Pancreas (tissue), 10 donors: ENCODE measurements around the gene RND3. TPM values are rescaled to one million over a fixed set of nuclear protein-coding genes. Genes with fewer than 3 reads are reported as not detected.

Experiments used
- ATAC-seq, 4 donors: fragments of 200-7000 bp; cut with Tn5 transposase; one replicate each; pipeline versions ENCODE4 v1.8.0 to v1.9.1; 2020; ENCODE audit warnings: mild to moderate bottlenecking in 4 of 4, moderate library complexity in 4 of 4
- DNase-seq, 6 donors: peaks; one replicate each; pipeline ENCODE4 v3.0.0-alpha.2; 2020
- FAIRE-seq: peaks from 2 replicates; lab custom pipeline; 2012; peaks lifted over from hg19 to GRCh38; lab: Jason Lieb, UNC
- H3K27ac ChIP-seq, 4 donors: fragments of 200-600 bp; sonication (generic); 1 replicate in 3 of 4; 2 replicates in 1 of 4; pipeline versions ENCODE4 v1.5.0 to v1.8.0; 2020
- H3K27me3 ChIP-seq, 4 donors: fragments of 200-600 bp; one replicate each; pipeline ENCODE4 v1.8.0; 2021
- H3K36me3 ChIP-seq, 3 donors: fragments of 200-600 bp; sonication (generic) in 1 of 3; one replicate each; pipeline versions ENCODE4 v1.5.0 to v1.8.0; 2020 to 2021
- H3K4me1 ChIP-seq, 3 donors: fragments of 200-600 bp; one replicate each; pipeline ENCODE4 v1.8.0; 2021
- H3K4me3 ChIP-seq, 4 donors: fragments of 200-600 bp; sonication (generic) in 2 of 4; one replicate each; pipeline versions ENCODE4 v1.5.0 to v1.8.0; 2020 to 2021
- H3K9me3 ChIP-seq, 4 donors: fragments of 200-600 bp; one replicate each; pipeline ENCODE4 v1.8.0; 2021
- CTCF ChIP-seq, 4 donors: fragments of 200-600 bp; sonication (generic) in 3 of 4; IDR thresholded peaks; one replicate each; pipeline versions ENCODE4 v1.5.0 to v1.8.0; 2021; ENCODE audit warnings: antibody characterized with exemption in 4 of 4
- WGBS, 2 donors: extraction: QIAGEN DNeasy Blood & Tissue Kit; methylation state at CpG; one replicate each; pipeline ENCODE4 v1.1.7; 2013; 5-methylcytosine and 5-hydroxymethylcytosine counted together
- intact Hi-C, 3 donors: fragments of 100-400 bp; cut with DNase I; formaldehyde crosslinking; loops; one replicate each; pipeline versions ENCODE4 v1.11.1 to v1.14.2; 2022
- polyA plus RNA-seq, 2 donors: library from polyadenylated mRNA; stranded (reverse); fragments of 200-250 nt; gene quantifications; one replicate each; pipeline ENCODE4 v1.2.3, GENCODE V29; 2013
- total RNA-seq, 6 donors: library from RNA; stranded (reverse); fragmentation: NEBNext Ultra II Directional in 4 of 6; extraction: Animal tissue kit (Norgen Biotek cat#: 25700) in 4 of 6; gene quantifications; one replicate each; pipeline versions ENCODE4 v1.2.1 to v1.2.4, GENCODE V29; 2021 to 2023
- donor health status: healthy with polysubstance abuse.
- donor health status: DM: no; HTN: no; CAD: no; lungs with moderate emphysema.
- donor health status: DM: no; HTN: no; CAD: no.
- donor health status: control.
- donor health status: control.
- donor health status: Bipolar disorder and iron deficiency.
- donor health status: DM: yes; HTN: yes; CAD: no.
- donor health status: DM: no; HTN: no; CAD: no.
- donor health status: DM: no; HTN: no; CAD: no.
- donor health status: DM: yes; HTN: yes; CAD: no.

The RND3 gene
- total and polyA plus RNA-seq, 8 donors, result 3.9 to 9.8 (median 4.7) TPM

DNA sequence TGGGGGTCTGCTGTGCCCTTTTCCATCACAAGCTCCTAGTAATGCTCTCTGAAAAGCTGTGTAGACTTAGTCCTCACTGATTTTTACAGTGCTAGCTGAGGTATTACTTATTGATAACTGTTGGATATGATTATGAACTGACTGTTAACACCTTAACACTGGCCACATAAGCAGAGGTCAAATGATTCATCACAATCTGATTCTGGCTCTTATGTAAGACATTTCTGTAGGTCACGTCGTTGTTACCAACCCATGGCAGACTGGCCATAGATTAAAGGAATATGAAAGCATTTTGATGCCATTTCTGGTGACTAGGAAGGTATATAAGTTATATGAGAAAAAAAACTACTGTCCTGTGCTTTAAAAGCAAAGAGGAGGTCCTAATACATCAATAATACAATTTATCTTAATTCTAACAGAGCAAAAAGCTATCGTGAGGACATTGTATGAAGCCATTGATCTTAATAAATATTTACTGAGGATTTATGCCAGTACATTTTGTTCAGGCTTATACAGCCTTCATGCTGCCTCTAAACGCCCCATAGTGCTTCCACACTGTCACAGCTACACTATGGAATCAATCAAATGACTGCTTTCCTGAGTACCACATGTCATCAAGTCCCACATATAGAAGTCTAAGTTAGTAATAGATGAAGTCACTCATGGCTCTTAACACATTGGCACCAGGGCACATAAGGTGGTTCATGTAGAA is 6.9 kb upstream of the RND3 start:
- Histone ChIP-seq H3K4me3 (no peak overlapping the region), H3K9me3 (no peaks in the 10 kb centered on the region), H3K4me1 (no peaks in the 10 kb centered on the region), H3K27me3 (no peaks in the 10 kb centered on the region), H3K36me3 (no peaks in the 10 kb centered on the region), H3K27ac (no peak overlapping the region)
- DNase-seq, result no peak
- no peak for TF ChIP-seq CTCF (IDR thresholded peaks at IDR 0.05)
- intact Hi-C loops, result no loop called here
- no peak for FAIRE-seq
- no peak for ATAC-seq
- 38 to 45% methylated on average over 4 of the region's 4 CpGs for WGBS, 2 donors

DNA sequence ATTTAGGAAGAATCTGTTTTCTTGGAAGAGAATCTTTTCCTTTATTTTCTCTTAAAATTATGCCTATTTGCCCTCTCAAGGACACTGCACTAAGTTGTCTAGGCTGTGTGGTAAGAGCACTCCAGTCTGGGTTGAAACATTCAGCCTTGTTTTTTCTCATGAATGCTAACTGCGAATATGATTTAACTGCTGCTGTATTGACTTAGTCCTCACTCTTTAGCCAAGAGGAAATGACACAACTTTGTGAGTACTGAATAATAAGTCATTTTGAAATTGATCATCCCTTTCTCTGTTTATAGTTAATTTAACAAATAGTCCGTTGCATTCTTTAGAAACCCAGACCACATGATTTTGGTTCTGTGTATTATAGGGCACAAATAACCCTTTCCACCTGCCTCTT is 4.5 kb upstream of the RND3 start:
- Histone ChIP-seq H3K36me3 (no peaks in the 10 kb centered on the region), H3K9me3 (no peaks in the 10 kb centered on the region), H3K27ac (no peak overlapping the region), H3K4me3 (no peak overlapping the region), H3K27me3 (no peaks in the 10 kb centered on the region), H3K4me1 (no peaks in the 10 kb centered on the region)
- no peak for TF ChIP-seq CTCF (IDR thresholded peaks at IDR 0.05)
- FAIRE-seq (no peak), ATAC-seq (no peak), DNase-seq (no peak)
- WGBS, 2 donors, result 13 to 14% methylated on average over 2 of the region's 2 CpGs
- intact Hi-C loops, result no loop called here

DNA sequence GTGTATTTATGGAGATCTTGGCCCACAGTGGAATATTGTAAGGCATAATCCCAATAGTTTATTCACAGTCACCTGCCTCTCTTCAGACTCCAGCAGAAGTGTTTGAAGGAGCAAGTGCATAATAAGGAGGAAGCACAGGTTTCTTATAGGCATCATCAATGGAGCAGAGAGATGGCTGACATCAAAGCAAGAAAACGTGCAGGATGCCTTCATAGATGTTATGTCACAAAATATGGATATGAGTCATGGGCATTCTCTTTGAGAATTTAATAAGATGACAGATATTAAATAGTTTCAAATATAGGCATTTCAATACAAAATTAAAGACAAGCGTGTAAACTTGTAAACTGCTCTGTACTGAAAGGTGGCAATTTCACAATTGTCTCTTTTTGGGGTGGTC is 4.0 kb upstream of the RND3 start:
- ATAC-seq (no peak), FAIRE-seq (no peak), DNase-seq (no peak)
- 45 to 54% methylated on average over 2 of the region's 2 CpGs for WGBS, 2 donors
- Histone ChIP-seq H3K4me1 (no peaks in the 10 kb centered on the region), H3K9me3 (no peaks in the 10 kb centered on the region), H3K27ac (no peak overlapping the region), H3K4me3 (no peak overlapping the region), H3K27me3 (no peaks in the 10 kb centered on the region), H3K36me3 (no peaks in the 10 kb centered on the region)
- intact Hi-C loops, result no loop called here
- no peak for TF ChIP-seq CTCF (IDR thresholded peaks at IDR 0.05)

DNA sequence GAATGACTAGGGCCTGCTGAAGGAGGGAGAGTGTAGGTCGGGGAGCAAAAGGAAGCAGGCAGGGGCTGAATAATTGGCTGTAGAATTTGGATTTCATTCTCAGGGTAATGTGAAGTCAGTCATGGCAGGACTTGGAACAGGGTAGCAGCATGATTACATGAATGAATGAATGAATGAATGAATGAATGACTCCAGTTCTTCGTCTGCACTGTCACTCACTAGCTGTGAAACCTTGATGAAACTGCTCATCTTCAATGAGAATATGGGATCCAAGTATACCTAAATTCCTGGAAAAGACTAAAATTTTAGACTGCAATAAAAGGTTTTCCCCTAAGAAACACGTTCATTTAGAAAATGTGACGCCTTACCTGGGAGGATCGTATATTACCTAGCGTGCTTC is 3.0 kb upstream of the RND3 start:
- intact Hi-C loops, result no loop called here

More for the DNA sequence above, 3.0 kb upstream of the RND3 start:
- 47 to 55% methylated on average over 6 of the region's 6 CpGs for WGBS, 2 donors
- Histone ChIP-seq H3K4me1 (no peaks in the 10 kb centered on the region), H3K9me3 (no peaks in the 10 kb centered on the region), H3K27me3 (no peaks in the 10 kb centered on the region), H3K4me3 (no peak overlapping the region), H3K36me3 (no peaks in the 10 kb centered on the region), H3K27ac (no peak overlapping the region)
- no peak for FAIRE-seq
- no peak for DNase-seq
- no peak for TF ChIP-seq CTCF (IDR thresholded peaks at IDR 0.05)
- ATAC-seq, result no peak
